Muscle of arm (tissue), 12 donors: ENCODE measurements around the gene PLXNC1. TPM values are rescaled to one million over a fixed set of nuclear protein-coding genes. Genes with fewer than 3 reads are reported as not detected.
A peak's percentile ranks its signal among the peaks of the same experiment; 100 is the strongest.

Experiments used
- DNase-seq: peaks from one replicate; pipeline ENCODE4 v3.0.0-alpha.2; 2013
- polyA plus RNA-seq, 12 donors: library from polyadenylated mRNA; unstranded; fragments of 120-200 nt; gene quantifications; one replicate each; pipeline ENCODE4 v1.2.1, GENCODE V29; 2013; ENCODE audit not compliant: insufficient read length in 12 of 12

The PLXNC1 gene
- polyA plus RNA-seq, 12 donors = 11.8 to 28.1 (median 19.9) TPM; not detected in 1

- DNase-seq = no peak
Measured at GRCh38 chr12:94202245-94203180, 54.1 kb downstream of the PLXNC1 start.

GRCh38 chr12:94203181-94203546, 54.8 kb downstream of the PLXNC1 start:
- no peak for DNase-seq

- no peak for DNase-seq
Measured at GRCh38 chr12:94203796-94204195, 55.4 kb downstream of the PLXNC1 start.

- no peak for DNase-seq
Measured at GRCh38 chr12:94204499-94205247, 56.3 kb downstream of the PLXNC1 start.

GRCh38 chr12:94205822-94206221, 57.4 kb downstream of the PLXNC1 start:
- no peak for DNase-seq

GRCh38 chr12:94206886-94207285, 58.5 kb downstream of the PLXNC1 start:
- DNase-seq = no peak

- no peak for DNase-seq
Measured at GRCh38 chr12:94207467-94207848, 59.1 kb downstream of the PLXNC1 start.

GRCh38 chr12:94207849-94208621, 59.7 kb downstream of the PLXNC1 start:
- DNase-seq = peak; percentile 53

- no peak for DNase-seq
Measured at GRCh38 chr12:94208622-94208966, 60.2 kb downstream of the PLXNC1 start.

GRCh38 chr12:94209240-94209639, 60.9 kb downstream of the PLXNC1 start:
- DNase-seq = no peak

- no peak for DNase-seq
Measured at GRCh38 chr12:94211021-94211420, 62.6 kb downstream of the PLXNC1 start.

GRCh38 chr12:94218233-94218632, 69.9 kb downstream of the PLXNC1 start:
- DNase-seq = no peak

- DNase-seq = no peak
Measured at GRCh38 chr12:94219622-94220302, 71.4 kb downstream of the PLXNC1 start.

- DNase-seq = no peak
Measured at GRCh38 chr12:94220804-94221203, 72.4 kb downstream of the PLXNC1 start.

GRCh38 chr12:94222351-94223084, 74.1 kb downstream of the PLXNC1 start:
- no peak for DNase-seq

- no peak for DNase-seq
Measured at GRCh38 chr12:94223842-94224241, 75.5 kb downstream of the PLXNC1 start.

- DNase-seq = no peak
Measured at GRCh38 chr12:94225506-94225905, 77.1 kb downstream of the PLXNC1 start.

- DNase-seq = no peak
Measured at GRCh38 chr12:94225947-94226630, 77.7 kb downstream of the PLXNC1 start.

- DNase-seq = no peak
Measured at GRCh38 chr12:94227066-94227465, 78.7 kb downstream of the PLXNC1 start.

- no peak for DNase-seq
Measured at GRCh38 chr12:94228488-94228907, 80.1 kb downstream of the PLXNC1 start.
